Immature natural killer cell (primary cell): ENCODE results near the gene SMIM32. TPM values are rescaled to one million over a fixed set of nuclear protein-coding genes. Genes with fewer than 3 reads are reported as not detected.

Source experiments
- DNase-seq, 3 donors: peaks; one replicate each; pipeline ENCODE4 v3.0.0; 2022; ENCODE audit warnings: mixed read lengths in 1 of 3
- H3K27ac Mint-ChIP-seq, 6 donors: one replicate each; pipeline ENCODE4 v1.8.0; 2020; ENCODE audit warnings: mixed read lengths in 6 of 6, mild to moderate bottlenecking in 5 of 6, inconsistent platforms in 4 of 6, moderate library complexity in 3 of 6
- H3K27me3 Mint-ChIP-seq, 3 donors: one replicate each; pipeline ENCODE4 v1.8.0; 2020 to 2021; ENCODE audit warnings: low read depth in 3 of 3, mild to moderate bottlenecking in 3 of 3, mixed read lengths in 3 of 3, moderate library complexity in 3 of 3, inconsistent platforms in 1 of 3
- H3K36me3 Mint-ChIP-seq, 3 donors: one replicate each; pipeline ENCODE4 v1.8.0; 2020; ENCODE audit warnings: mixed read lengths in 3 of 3, inconsistent platforms in 2 of 3, mild to moderate bottlenecking in 2 of 3
- H3K4me1 Mint-ChIP-seq, 2 donors: one replicate each; pipeline ENCODE4 v1.8.0; 2020; ENCODE audit warnings: inconsistent platforms in 2 of 2, mild to moderate bottlenecking in 2 of 2, mixed read lengths in 2 of 2, moderate library complexity in 1 of 2
- H3K4me3 Mint-ChIP-seq, 5 donors: one replicate each; pipeline ENCODE4 v1.8.0; 2020; ENCODE audit warnings: mild to moderate bottlenecking in 5 of 5, mixed read lengths in 5 of 5, inconsistent platforms in 3 of 5, moderate library complexity in 3 of 5
- H3K9me3 Mint-ChIP-seq, 6 donors: one replicate each; pipeline ENCODE4 v1.8.0; 2020; ENCODE audit warnings: mild to moderate bottlenecking in 6 of 6, mixed read lengths in 6 of 6, inconsistent platforms in 4 of 6, moderate library complexity in 3 of 6
- polyA plus RNA-seq, 3 donors: library from polyadenylated mRNA; unstranded; fragments of 300-500 nt; fragmentation: Illumina TruSeq; gene quantifications; one replicate each; pipeline ENCODE4 v1.2.3, GENCODE V29; 2021

Gene SMIM32
- polyA plus RNA-seq, 3 donors from 2014 or later, result not detected

GRCh38 chr5:136190091-136190720, 2.8 kb downstream of the SMIM32 start:
- no peak overlapping the region for H3K4me3 Mint-ChIP-seq
- peaks cover 26 to 36% (median 28%) of the 10 kb centered on the region in 3 donors for H3K36me3 Mint-ChIP-seq
- peaks cover 0 to 3% of the 10 kb centered on the region in 2 donors for H3K4me1 Mint-ChIP-seq
- H3K9me3 Mint-ChIP-seq, result no peaks in the 10 kb centered on the region
- peaks cover 5 to 14% (median 7%) of the 10 kb centered on the region in 3 donors for H3K27me3 Mint-ChIP-seq
- H3K27ac Mint-ChIP-seq, result no peak overlapping the region
- no peak for DNase-seq

GRCh38 chr5:136188859-136189258, 4.1 kb downstream of the SMIM32 start:
- Mint-ChIP-seq H3K27me3 (peaks cover 2 to 12% (median 7%) of the 10 kb centered on the region in 3 donors), H3K4me1 (peaks cover 0 to 3% of the 10 kb centered on the region in 2 donors), H3K27ac (no peak overlapping the region), H3K9me3 (no peaks in the 10 kb centered on the region), H3K36me3 (peaks cover 26 to 36% (median 28%) of the 10 kb centered on the region in 3 donors), H3K4me3 (no peak overlapping the region)
- no peak for DNase-seq

- H3K27ac Mint-ChIP-seq, result no peak overlapping the region
- no peak for DNase-seq
- H3K4me1 Mint-ChIP-seq, result peaks cover 0 to 3% of the 10 kb centered on the region in 2 donors
- no peak overlapping the region for H3K4me3 Mint-ChIP-seq
- H3K27me3 Mint-ChIP-seq, result peaks cover 1 to 8% (median 7%) of the 10 kb centered on the region in 3 donors
- no peaks in the 10 kb centered on the region for H3K9me3 Mint-ChIP-seq
- peaks cover 26 to 36% (median 28%) of the 10 kb centered on the region in 3 donors for H3K36me3 Mint-ChIP-seq
Observed at GRCh38 chr5:136186796-136187195, 6.2 kb downstream of the SMIM32 start.

GRCh38 chr5:136185974-136186665, 6.8 kb downstream of the SMIM32 start:
- H3K27ac Mint-ChIP-seq, result no peak overlapping the region
- H3K4me3 Mint-ChIP-seq, result no peak overlapping the region
- H3K9me3 Mint-ChIP-seq, result no peaks in the 10 kb centered on the region
- H3K27me3 Mint-ChIP-seq, result peaks cover 1 to 5% (median 4%) of the 10 kb centered on the region in 3 donors
- peaks cover 26 to 36% (median 28%) of the 10 kb centered on the region in 3 donors for H3K36me3 Mint-ChIP-seq
- DNase-seq, result no peak
- peaks cover 0 to 3% of the 10 kb centered on the region in 2 donors for H3K4me1 Mint-ChIP-seq

- Mint-ChIP-seq H3K36me3 (peaks cover 18 to 31% (median 29%) of the 10 kb centered on the region in 3 donors), H3K9me3 (no peaks in the 10 kb centered on the region), H3K27ac (no peak overlapping the region), H3K4me1 (no peaks in the 10 kb centered on the region), H3K4me3 (no peak overlapping the region), H3K27me3 (peaks cover 0 to 3% (median 1%) of the 10 kb centered on the region in 3 donors)
- DNase-seq, result no peak
Observed at GRCh38 chr5:136182618-136183017, 10.3 kb downstream of the SMIM32 start.

GRCh38 chr5:136174021-136174659, 18.8 kb downstream of the SMIM32 start:
- Mint-ChIP-seq H3K27ac (no peak overlapping the region), H3K4me3 (no peak overlapping the region), H3K36me3 (peaks cover 19 to 33% (median 23%) of the 10 kb centered on the region in 3 donors)

GRCh38 chr5:136169218-136169617, 23.7 kb downstream of the SMIM32 start:
- no peaks in the 10 kb centered on the region for H3K27me3 Mint-ChIP-seq
- DNase-seq, result no peak
- H3K9me3 Mint-ChIP-seq, result no peaks in the 10 kb centered on the region
- H3K27ac Mint-ChIP-seq, result peak overlapping the region in 2 of 6 donors; percentile 30 to 53
- no peak overlapping the region for H3K4me3 Mint-ChIP-seq
- peaks cover 14 to 46% (median 34%) of the 10 kb centered on the region in 3 donors for H3K36me3 Mint-ChIP-seq
- peaks cover 1 to 29% of the 10 kb centered on the region in 2 donors for H3K4me1 Mint-ChIP-seq

More at GRCh38 chr5:136174021-136174659, 18.8 kb downstream of the SMIM32 start:
- H3K4me1 Mint-ChIP-seq, result peaks cover 0 to 9% of the 10 kb centered on the region in 2 donors
- no peaks in the 10 kb centered on the region for H3K9me3 Mint-ChIP-seq
- peak in 1 of 3 donors; percentile 10 for DNase-seq
- H3K27me3 Mint-ChIP-seq, result no peaks in the 10 kb centered on the region

- Mint-ChIP-seq H3K4me3 (no peak overlapping the region), H3K9me3 (no peaks in the 10 kb centered on the region), H3K36me3 (peaks cover 8 to 29% (median 27%) of the 10 kb centered on the region in 3 donors), H3K27me3 (no peaks in the 10 kb centered on the region), H3K4me1 (peaks cover 3 to 31% of the 10 kb centered on the region in 2 donors), H3K27ac (peak overlapping the region in 1 of 6 donors; percentile 31)
- DNase-seq, result no peak
Observed at GRCh38 chr5:136166909-136167308, 26.1 kb downstream of the SMIM32 start.

- DNase-seq, result no peak
- H3K27ac Mint-ChIP-seq, result no peak overlapping the region
- no peaks in the 10 kb centered on the region for H3K27me3 Mint-ChIP-seq
- H3K4me3 Mint-ChIP-seq, result no peak overlapping the region
- H3K4me1 Mint-ChIP-seq, result peaks cover 5 to 41% of the 10 kb centered on the region in 2 donors
- H3K9me3 Mint-ChIP-seq, result no peaks in the 10 kb centered on the region
- H3K36me3 Mint-ChIP-seq, result peaks cover 5 to 27% (median 21%) of the 10 kb centered on the region in 3 donors
Observed at GRCh38 chr5:136164226-136164625, 28.7 kb downstream of the SMIM32 start.

GRCh38 chr5:136162008-136162407, 31.0 kb downstream of the SMIM32 start:
- H3K4me3 Mint-ChIP-seq, result no peak overlapping the region
- DNase-seq, result no peak

GRCh38 chr5:136159457-136159856, 33.5 kb downstream of the SMIM32 start:
- Mint-ChIP-seq H3K4me3 (no peak overlapping the region), H3K27ac (peak overlapping the region in 1 of 6 donors; percentile 24), H3K27me3 (no peaks in the 10 kb centered on the region), H3K36me3 (peaks cover 8 to 29% (median 16%) of the 10 kb centered on the region in 3 donors), H3K4me1 (peaks cover 7 to 67% of the 10 kb centered on the region in 2 donors), H3K9me3 (no peaks in the 10 kb centered on the region)
- no peak for DNase-seq

More at GRCh38 chr5:136162008-136162407, 31.0 kb downstream of the SMIM32 start:
- Mint-ChIP-seq H3K27me3 (no peaks in the 10 kb centered on the region), H3K27ac (no peak overlapping the region), H3K4me1 (peaks cover 3 to 49% of the 10 kb centered on the region in 2 donors), H3K9me3 (no peaks in the 10 kb centered on the region), H3K36me3 (peaks cover 0 to 23% (median 11%) of the 10 kb centered on the region in 3 donors)

- no peaks in the 10 kb centered on the region for H3K9me3 Mint-ChIP-seq
- peaks cover 9 to 69% of the 10 kb centered on the region in 2 donors for H3K4me1 Mint-ChIP-seq
- no peaks in the 10 kb centered on the region for H3K27me3 Mint-ChIP-seq
- H3K4me3 Mint-ChIP-seq, result no peak overlapping the region
- peaks cover 12 to 35% (median 26%) of the 10 kb centered on the region in 3 donors for H3K36me3 Mint-ChIP-seq
- no peak for DNase-seq
- H3K27ac Mint-ChIP-seq, result no peak overlapping the region
Observed at GRCh38 chr5:136157514-136157913, 35.4 kb downstream of the SMIM32 start.

GRCh38 chr5:136155761-136156160, 37.2 kb downstream of the SMIM32 start:
- H3K27ac Mint-ChIP-seq, result no peak overlapping the region
- DNase-seq, result no peak
- peaks cover 14 to 81% of the 10 kb centered on the region in 2 donors for H3K4me1 Mint-ChIP-seq
- H3K9me3 Mint-ChIP-seq, result no peaks in the 10 kb centered on the region
- H3K36me3 Mint-ChIP-seq, result peaks cover 12 to 39% (median 26%) of the 10 kb centered on the region in 3 donors
- H3K4me3 Mint-ChIP-seq, result no peak overlapping the region
- H3K27me3 Mint-ChIP-seq, result no peaks in the 10 kb centered on the region

GRCh38 chr5:136155078-136155477, 37.9 kb downstream of the SMIM32 start:
- DNase-seq, result no peak
- Mint-ChIP-seq H3K4me1 (peaks cover 17 to 78% of the 10 kb centered on the region in 2 donors), H3K36me3 (peaks cover 12 to 39% (median 26%) of the 10 kb centered on the region in 3 donors), H3K9me3 (no peaks in the 10 kb centered on the region), H3K4me3 (no peak overlapping the region), H3K27me3 (no peaks in the 10 kb centered on the region), H3K27ac (no peak overlapping the region)
